ENCODE measurements around the gene ITPKA.
A peak's percentile ranks its signal among the peaks of the same experiment; 100 is the strongest.

Gene ITPKA

DNA sequence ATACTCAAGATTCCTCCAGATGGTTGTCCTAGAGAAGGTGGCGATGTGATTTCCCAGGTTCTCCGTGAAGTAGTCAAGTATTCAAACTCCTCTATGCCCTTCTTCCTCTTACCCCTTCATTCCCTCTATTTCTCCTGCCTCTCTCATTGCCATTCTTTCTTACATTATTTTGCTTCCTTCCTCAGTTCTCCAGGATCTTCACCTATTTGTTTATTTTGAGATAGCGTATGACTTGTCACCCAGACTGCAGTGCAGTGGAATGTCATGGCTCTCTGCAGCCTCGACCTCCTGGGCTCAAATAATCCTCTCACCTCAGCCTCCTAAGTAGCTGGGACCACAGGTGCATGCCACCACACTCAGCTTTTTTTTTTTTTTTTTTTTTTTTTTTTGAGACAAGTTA is 1.8 kb upstream of the ITPKA start:
- no peak for DNase-seq

- no peak for DNase-seq
Observed at GRCh38 chr15:41492597-41493204, 973 bp upstream of the ITPKA start.

DNA sequence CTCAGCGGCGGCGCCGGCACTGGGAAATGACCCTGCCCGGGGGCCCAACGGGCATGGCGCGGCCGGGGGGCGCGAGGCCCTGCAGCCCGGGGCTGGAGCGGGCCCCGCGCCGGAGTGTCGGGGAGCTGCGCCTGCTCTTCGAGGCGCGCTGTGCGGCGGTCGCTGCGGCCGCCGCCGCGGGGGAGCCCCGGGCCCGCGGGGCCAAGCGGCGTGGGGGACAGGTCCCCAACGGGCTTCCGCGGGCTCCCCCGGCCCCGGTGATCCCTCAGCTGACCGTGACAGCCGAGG is 172 bp downstream of the ITPKA start:
- no peak for DNase-seq

DNA sequence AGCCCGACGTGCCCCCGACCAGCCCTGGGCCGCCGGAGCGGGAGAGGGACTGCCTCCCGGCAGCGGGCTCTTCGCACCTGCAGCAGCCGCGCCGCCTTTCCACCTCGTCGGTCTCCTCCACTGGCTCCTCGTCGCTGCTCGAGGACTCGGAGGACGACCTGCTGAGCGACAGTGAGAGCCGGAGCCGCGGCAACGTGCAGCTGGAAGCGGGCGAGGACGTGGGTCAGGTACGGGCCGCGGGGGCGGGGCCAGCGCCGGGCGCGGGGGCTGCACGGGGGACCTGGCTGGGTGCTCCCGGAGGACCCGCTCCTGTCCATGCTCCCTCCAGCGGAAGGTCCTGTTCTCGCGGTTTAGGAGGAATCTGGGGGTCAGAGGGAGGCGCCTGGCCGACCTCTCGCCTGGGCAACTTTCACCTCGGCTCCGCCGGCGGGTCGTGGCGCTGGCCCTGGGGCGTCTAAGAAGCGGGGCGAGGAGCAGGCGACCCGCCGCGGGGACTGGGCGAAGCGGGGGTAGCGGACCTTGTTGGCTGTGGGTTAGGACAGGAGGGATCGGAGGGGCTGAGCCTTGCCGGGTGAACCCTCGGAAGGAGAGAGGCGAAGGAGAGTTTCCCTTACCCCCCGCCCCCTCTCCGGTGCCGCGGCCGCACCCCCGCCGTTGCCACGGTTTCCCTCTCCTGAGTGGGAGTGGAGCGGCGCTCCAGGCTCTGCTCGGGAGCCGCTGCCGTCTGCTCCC is 682 bp downstream of the ITPKA start:
- DNase-seq, result no peak

DNA sequence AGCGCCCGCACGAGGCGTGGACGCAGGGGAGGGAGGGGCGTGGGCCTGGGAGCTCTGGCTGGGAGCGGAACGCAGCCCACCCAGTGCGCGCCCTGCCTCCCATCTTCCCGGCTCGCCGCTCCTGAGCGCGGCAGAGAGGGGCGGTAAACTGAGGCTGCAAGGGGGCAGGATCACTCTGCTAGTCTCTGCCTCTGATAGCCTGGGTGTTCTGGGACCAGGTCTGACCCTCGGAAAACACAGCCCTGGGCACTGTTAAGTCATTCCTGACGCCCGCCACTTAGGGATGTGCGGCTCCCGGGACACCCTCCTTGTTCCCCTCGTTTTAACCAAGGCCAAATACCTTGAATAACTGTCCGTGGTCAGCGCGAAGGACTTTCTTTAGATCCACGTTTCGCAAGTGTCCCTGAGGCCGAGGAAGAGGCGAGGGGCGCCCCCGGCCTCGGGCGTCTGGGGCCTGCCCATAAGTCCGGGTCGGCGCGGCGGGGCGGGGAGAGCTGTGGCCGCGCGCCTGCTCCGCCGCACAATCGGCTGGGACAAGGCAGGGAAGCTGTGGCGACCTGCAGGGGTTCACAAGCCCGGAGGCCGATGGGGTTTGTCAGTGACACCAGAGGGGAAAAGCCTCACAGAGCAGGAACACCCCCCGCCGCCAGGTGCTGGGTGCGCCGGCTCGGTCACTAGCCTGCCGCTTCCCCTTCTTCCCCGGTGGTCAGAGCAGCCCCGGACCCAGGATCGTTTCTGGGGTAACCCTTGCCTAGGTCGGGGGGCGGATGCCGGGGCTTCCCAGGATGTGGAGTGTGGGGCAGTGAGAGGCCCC is 1.5 kb downstream of the ITPKA start:
- DNase-seq, result peak; percentile 38

- no peak for DNase-seq
Observed at GRCh38 chr15:41495736-41496599, 2.3 kb downstream of the ITPKA start.

DNA sequence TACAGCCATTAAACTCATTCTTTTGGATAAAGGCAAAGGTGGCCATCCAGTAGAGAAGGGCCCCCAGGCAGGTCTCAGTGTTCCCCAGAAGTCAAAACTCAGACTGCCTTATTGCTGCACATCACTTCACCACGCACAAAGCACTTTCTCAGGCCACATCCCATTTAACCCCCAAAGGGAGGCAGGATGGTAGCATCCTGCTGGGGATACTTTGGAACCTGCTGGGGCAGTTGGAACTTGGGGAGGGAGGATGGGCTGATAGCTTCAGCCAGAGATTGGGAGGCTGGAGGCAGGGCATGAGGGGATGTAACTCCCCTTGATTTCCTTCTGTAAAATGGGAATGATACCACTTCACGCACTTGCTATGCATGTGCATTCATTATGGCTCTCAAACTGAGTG is 5.0 kb downstream of the ITPKA start:
- no peak for DNase-seq

DNA sequence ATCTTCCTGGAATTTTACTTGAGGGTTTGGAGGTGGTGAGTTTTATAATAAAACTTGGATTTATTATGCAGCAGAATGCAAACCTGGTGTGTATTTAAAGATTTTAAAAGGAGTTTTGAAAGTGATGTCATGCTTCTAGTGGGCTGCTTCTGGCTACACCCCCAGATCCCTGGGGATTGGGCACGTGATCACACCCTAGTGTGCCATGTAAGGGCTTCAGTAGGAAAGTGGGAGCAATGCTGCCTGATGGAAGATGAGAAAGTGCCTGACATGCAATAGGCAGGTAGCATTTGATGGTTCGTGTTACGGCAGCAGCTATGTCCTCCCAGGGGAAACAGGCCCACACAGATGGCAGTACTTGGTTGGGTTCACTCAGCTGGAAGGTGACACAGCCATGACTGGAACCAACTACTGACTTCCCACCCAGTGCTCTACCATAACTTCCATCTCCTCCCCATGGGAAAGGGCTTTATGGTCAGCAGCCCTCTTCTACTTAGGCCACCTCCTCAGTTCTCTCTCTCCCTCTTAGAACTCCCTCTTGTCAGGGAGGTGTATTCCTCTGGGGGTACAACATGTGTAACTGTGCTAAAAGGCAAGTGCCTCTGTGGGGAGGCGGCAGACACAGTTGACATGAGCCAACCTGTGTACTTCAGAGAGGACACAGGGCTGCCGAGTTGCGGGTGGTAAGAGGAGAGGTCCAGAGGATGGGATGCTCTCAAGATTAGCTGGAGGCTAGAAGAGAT is 5.6 kb downstream of the ITPKA start:
- no peak for DNase-seq

DNA sequence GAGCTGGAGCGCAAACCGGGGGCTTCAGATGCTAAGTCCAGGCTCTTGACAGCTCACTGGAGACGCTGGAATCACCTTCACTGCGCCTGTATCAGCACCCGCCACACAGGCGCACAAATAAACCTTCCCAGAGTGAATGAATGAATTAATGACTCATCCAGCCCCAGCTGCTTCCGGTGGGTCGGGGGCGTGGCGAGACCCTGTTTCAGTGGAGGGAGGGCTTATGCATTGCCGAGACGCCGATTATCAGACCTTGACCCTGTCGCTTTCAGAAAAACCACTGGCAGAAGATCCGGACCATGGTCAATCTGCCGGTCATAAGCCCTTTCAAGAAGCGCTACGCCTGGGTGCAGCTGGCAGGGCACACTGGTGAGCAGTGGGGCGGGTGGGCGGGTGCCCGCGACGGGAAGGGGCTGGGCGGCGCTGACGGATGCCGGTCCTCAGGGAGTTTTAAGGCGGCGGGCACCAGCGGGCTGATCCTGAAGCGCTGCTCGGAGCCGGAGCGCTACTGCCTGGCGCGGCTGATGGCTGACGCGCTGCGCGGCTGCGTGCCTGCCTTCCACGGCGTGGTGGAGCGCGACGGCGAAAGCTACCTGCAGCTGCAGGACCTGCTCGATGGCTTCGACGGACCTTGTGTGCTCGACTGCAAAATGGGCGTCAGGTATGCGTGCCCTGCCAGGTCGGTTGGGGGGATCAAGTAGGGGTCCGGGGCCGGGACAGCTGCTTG is 7.7 kb downstream of the ITPKA start:
- DNase-seq, result no peak

- DNase-seq, result peak; percentile 42
Observed at GRCh38 chr15:41501931-41502794, 8.5 kb downstream of the ITPKA start.

DNA sequence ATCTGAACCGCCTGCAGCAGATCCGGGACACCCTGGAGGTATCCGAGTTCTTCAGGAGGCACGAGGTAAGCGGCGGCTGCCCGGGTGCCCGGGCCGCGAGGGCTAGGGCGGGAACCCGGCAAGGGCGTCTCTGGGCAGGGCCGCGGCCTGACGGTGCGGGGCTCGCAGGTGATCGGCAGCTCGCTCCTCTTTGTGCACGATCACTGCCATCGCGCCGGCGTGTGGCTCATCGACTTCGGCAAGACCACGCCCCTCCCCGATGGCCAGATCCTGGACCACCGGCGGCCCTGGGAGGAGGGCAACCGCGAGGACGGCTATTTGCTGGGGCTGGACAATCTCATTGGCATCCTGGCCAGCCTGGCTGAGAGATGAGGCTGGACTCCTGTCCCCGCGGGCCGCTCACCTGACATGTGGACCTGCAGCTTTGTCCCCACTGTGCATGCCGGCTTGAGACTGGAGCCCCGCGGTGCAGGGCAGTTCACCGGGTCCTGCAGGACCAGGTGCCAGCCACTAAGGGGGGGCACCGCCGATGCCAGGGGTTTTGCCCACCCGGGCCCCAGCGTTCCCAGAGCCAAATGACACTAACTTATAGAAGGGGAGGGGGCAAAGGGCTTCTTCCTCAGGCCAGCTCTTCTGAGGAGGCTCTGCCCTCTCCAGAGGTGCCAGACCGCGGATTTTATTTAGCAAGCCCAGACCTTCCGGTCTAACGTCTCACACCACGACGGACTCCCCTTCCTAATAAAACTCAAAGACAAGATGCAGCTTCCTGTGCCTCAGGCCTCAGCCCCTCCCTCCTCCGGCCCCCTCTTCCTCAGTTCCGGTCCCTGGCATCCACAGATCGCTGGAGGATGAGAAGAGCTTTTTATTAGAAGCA is 9.4 kb downstream of the ITPKA start:
- DNase-seq, result no peak

DNA sequence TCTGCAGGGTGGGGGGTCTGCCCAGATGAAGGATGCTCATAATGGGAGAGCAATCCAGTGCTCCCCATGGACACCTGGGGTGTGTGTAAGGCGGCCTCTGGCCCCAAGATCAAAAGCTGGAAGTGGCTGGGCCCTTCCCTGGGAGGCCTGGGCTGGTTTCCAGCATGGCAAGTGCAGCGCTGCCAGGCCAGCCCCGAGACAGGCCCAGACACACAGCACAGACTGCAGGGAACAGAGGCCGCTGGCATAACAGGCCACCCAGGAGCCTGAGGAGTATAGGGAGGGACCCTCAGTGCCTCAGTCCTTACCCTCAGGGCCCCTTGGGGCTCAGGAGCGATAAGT is 10.0 kb downstream of the ITPKA start:
- DNase-seq, result no peak

GRCh38 chr15:41504751-41505492 is 11.2 kb downstream of the ITPKA start:
- DNase-seq, result no peak

DNA sequence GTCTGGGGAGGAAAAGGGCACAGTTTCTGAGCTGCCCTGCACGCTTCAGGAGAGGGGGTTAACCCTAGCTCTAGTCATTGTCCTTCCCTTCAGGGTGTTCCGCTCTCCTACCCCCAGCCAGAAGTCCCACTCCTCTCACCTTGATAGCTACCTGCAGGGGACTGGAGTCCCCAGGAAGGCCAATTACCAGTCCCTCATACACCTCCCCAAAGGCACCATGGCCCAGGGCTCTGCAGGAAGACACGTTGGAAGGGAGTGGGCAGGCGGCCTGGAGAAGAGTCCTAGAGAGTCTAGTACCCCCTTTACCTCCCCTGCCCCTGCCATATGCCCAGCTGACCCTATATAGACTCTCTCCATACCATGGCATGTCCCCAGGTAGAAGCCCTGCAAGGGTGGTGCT is 12.1 kb downstream of the ITPKA start:
- no peak for DNase-seq

DNA sequence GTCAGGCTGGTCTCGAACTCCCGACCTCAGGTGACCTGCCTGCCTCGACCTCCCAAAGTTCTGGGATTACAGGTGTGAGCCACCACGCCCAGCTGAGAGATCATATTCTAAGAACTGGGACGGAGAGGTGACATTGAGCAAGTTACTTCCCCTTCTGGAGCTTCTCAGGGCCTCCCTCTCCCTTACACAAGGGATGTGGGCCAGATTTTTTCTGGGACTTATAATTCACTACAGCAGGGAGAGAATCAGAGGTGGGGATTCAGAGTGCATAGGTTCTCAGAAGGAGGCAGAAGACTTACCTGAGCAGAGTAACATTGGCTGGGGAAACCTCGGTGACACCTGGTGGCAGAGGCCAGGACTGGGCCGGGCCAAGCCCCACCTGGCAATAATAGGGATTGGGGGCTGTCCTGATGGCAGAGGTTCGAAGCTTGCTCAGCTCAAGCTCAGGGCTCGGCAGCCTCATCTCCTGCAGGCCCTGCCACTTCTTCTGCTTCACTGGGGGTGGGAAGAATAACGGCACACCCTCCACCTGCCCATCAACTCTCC is 13.2 kb downstream of the ITPKA start:
- DNase-seq, result no peak

GRCh38 chr15:41507820-41508290 is 14.2 kb downstream of the ITPKA start:
- DNase-seq, result no peak

DNA sequence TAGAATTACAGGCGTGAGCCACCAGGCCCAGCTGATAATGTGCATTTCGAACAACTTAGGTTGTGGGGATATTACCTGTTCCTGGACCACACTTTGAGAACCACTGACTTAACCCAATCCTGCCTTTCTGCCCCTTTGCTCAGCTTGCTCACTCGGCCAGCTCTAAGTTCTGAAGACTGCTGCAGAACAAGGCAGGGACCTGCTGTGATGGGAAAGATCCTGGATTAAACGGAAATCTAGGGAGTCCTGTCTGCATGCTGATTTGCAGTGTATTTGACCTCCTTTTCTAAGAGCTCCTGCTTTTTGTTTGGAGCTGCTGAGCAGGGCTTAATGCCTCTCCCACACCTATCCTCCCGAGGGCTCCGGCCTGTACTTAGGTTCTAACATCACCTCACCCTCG is 17.1 kb downstream of the ITPKA start:
- DNase-seq, result no peak

DNA sequence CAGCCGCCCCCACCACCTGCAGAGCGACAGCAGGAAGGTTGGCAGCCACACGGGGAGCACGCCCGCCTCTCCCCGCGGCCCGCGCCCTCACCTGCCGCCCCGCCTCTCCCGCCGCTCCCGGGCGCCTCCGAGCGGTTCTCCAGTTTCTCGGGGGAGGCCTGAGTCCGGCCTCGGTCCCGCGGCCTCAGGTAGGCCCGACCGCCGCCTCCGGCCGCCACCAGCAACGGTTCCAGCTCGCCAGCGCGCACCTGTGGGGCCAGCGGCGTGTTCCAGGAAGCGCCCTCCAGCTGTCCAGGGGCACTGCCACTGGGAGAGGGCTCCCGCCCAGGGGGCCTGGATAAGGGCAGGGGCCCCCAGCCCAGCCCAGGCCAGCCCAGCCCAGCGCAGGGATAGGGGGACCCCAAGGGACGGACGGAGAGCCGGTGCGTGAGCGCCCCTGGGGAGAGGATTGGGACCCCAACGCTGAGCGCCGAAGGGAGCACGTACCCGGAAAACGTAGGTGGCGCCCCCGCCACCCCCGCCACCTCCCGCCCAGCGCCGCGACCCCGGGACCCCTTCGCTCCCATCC is 17.7 kb downstream of the ITPKA start:
- DNase-seq, result no peak
